HCT116 (cell line): ENCODE measurements around the gene TMEM141. TPM values are rescaled to one million over a fixed set of nuclear protein-coding genes. Genes with fewer than 3 reads are reported as not detected.
A peak's percentile ranks its signal among the peaks of the same experiment; 100 is the strongest.

Source experiments
- ATAC-seq: fragments of 200-7000 bp; cut with Tn5 transposase; 2 replicates; pipeline ENCODE4 v1.9.1; 2020; ENCODE audit warnings: mild to moderate bottlenecking, moderate library complexity
- BruUV-seq: library from RNA; stranded (reverse); fragments of 400-500 nt; replicated peaks from 2 replicates; lab custom pipeline; 2021; lab: Mats Ljungman, UMichigan
- CTCF ChIA-PET: fragments of 300-600 bp; sonication (Branson Sonifier 250); formaldehyde crosslinking; loops from one replicate; lab custom pipeline; 2021; ENCODE audit warnings: antibody characterized with exemption; lab: Charles Lee
- POLR2A ChIA-PET: fragments of 300-600, 350-600 bp; sonication (Branson Sonifier 250); formaldehyde crosslinking; loops from one replicate; lab custom pipeline; 2021; ENCODE audit warnings: antibody characterized with exemption; lab: Charles Lee
- RAD21 ChIA-PET, 2 experiments: fragments of 300-600 bp; sonication (Branson Sonifier 250); formaldehyde crosslinking; loops; one replicate each; lab custom pipeline; 2023; ENCODE audit warnings: low total read pairs in 2 of 2; ENCODE audit not compliant: uncharacterized antibody in 2 of 2, unreplicated experiment in 2 of 2, low non-redundant PET in 1 of 2; lab: Charles Lee
- DNase-seq: peaks from one replicate; pipeline ENCODE4 v3.0.0-alpha.2; 2010; ENCODE audit warnings: low read depth, low spot score
- H2AFZ ChIP-seq: fragments of 200-600 bp; shearing (Covaris generic), sonication (generic); 2 replicates; pipeline ENCODE4 v1.6.1; 2017; ENCODE audit warnings: low read depth, mixed run types, mixed read lengths, antibody characterized with exemption, low read length; ENCODE audit not compliant: poor library complexity, severe bottlenecking
- H3K27ac ChIP-seq: 2 replicates; pipeline ENCODE4 v1.5.1; 2012; ENCODE audit warnings: low read depth, low read length
- H3K27me3 ChIP-seq: fragments of 200-600 bp; sonication (generic); 2 replicates; pipeline ENCODE4 v1.6.1; 2016; ENCODE audit warnings: mixed run types, low read length, mixed read lengths; ENCODE audit not compliant: insufficient read depth
- H3K36me3 ChIP-seq, 2 experiments: fragments of 200-500 bp in 1 of 2; fragments of 200-600 bp in 1 of 2; sonication (Bioruptor generic) in 1 of 2; sonication (generic) in 1 of 2; 2 replicates each; pipeline versions ENCODE4 v1.5.1 to v1.6.1; 2014 to 2016; ENCODE audit warnings: low read length in 2 of 2, inconsistent platforms in 1 of 2, mixed read lengths in 1 of 2, mixed run types in 1 of 2; ENCODE audit not compliant: insufficient read depth in 2 of 2, control insufficient read depth in 1 of 2
- H3K4me1 ChIP-seq, 2 experiments: fragments of 200-600 bp in 1 of 2; sonication (generic) in 1 of 2; 2 replicates each; pipeline versions ENCODE4 v1.5.1 to v1.6.1; 2012 to 2017; ENCODE audit warnings: low read length in 2 of 2, inconsistent platforms in 1 of 2, mild to moderate bottlenecking in 1 of 2, mixed read lengths in 1 of 2, mixed run types in 1 of 2, moderate library complexity in 1 of 2; ENCODE audit not compliant: insufficient read depth in 2 of 2, control insufficient read depth in 1 of 2
- H3K4me2 ChIP-seq: fragments of 200-600 bp; sonication (generic); 2 replicates; pipeline ENCODE4 v1.6.1; 2017; ENCODE audit warnings: mixed run types, low read length, mixed read lengths
- H3K4me3 ChIP-seq, 2 experiments: fragments of 200-600 bp in 1 of 2; sonication (generic) in 1 of 2; replicated peaks in 1 of 2; 2 replicates each; pipeline ENCODE4 v1.5.1; 2011 to 2016; ENCODE audit warnings: low read length in 2 of 2, control low read depth in 1 of 2, low read depth in 1 of 2, mild to moderate bottlenecking in 1 of 2, mixed read lengths in 1 of 2, mixed run types in 1 of 2
- H3K79me2 ChIP-seq: fragments of 200-600 bp; sonication (generic); 2 replicates; pipeline ENCODE4 v1.6.1; 2017; ENCODE audit warnings: mild to moderate bottlenecking, mixed run types, low read length, moderate library complexity, mixed read lengths; ENCODE audit not compliant: insufficient read depth
- H3K9ac ChIP-seq: fragments of 200-600 bp; sonication (generic); 2 replicates; pipeline ENCODE4 v1.6.1; 2016; ENCODE audit warnings: low read length, mixed read lengths
- H3K9me2 ChIP-seq: fragments of 200-600 bp; sonication (generic), shearing (Covaris generic); 2 replicates; pipeline ENCODE4 v1.6.1; 2017; ENCODE audit warnings: mixed run types, mild to moderate bottlenecking, moderate library complexity; ENCODE audit not compliant: insufficient read depth
- H3K9me3 ChIP-seq, 2 experiments: fragments of 200-500 bp in 1 of 2; fragments of 200-600 bp in 1 of 2; sonication (Bioruptor generic) in 1 of 2; sonication (generic) in 1 of 2; 2 replicates each; pipeline ENCODE4 v1.6.1; 2014 to 2017; ENCODE audit warnings: low read length in 2 of 2, mixed read lengths in 2 of 2, inconsistent platforms in 1 of 2, low read depth in 1 of 2, mild to moderate bottlenecking in 1 of 2, mixed run types in 1 of 2, moderate library complexity in 1 of 2; ENCODE audit not compliant: control insufficient read depth in 1 of 2, insufficient read depth in 1 of 2
- H4K20me1 ChIP-seq: fragments of 200-600 bp; sonication (generic), shearing (Covaris generic); 2 replicates; pipeline ENCODE4 v1.6.1; 2017; ENCODE audit warnings: mixed run types, mild to moderate bottlenecking, moderate library complexity; ENCODE audit not compliant: insufficient read depth
- EGR1 ChIP-seq: IDR thresholded peaks from 2 replicates; pipeline ENCODE4 v1.6.1; 2012; ENCODE audit warnings: low read depth
- POLR2AphosphoS5 ChIP-seq: IDR thresholded peaks from 2 replicates; pipeline ENCODE4 v1.6.1; 2011; ENCODE audit warnings: mild to moderate bottlenecking, low read depth, low read length, moderate library complexity
- YY1 ChIP-seq: IDR thresholded peaks from 2 replicates; pipeline ENCODE4 v1.6.1; 2011; ENCODE audit warnings: low read length, low read depth, moderate library complexity, mild to moderate bottlenecking; ENCODE audit not compliant: insufficient replicate concordance; ENCODE audit errors: extremely low read depth
- intact Hi-C: fragments of 100-400 bp; cut with micrococcal nuclease; formaldehyde crosslinking; loops from 2 replicates; pipeline ENCODE4 v1.10.0; 2022
- total RNA-seq: library from RNA; stranded (reverse); gene quantifications from one replicate; pipeline ENCODE4 v1.2.1, GENCODE V29; 2021; ENCODE audit not compliant: unreplicated experiment

The TMEM141 gene
- total RNA-seq, 1 experiment from 2014 or later, result 73.6 TPM

- no peaks in the 10 kb centered on the region for H4K20me1 ChIP-seq
- no peak for DNase-seq
- H3K36me3 ChIP-seq, result no peaks in the 10 kb centered on the region; a peak in 1 of 4 replicates
- intact Hi-C loops, result no loop called here
- CTCF ChIA-PET, result interaction anchor here (0.9 to 1.3 kb wide), 3 partner anchors 48 to 241 kb away, joined by 4 read pairs; partner anchors contain the start of gene AJM1
- no peak overlapping the region for H3K4me2 ChIP-seq
- no peak for ATAC-seq
- no TSS peak for BruUV-seq
- no peak overlapping the region for H2AFZ ChIP-seq
- H3K9ac ChIP-seq, result no peak overlapping the region
- no peak overlapping the region for H3K27ac ChIP-seq
- H3K9me3 ChIP-seq, result no peaks in the 10 kb centered on the region
- RAD21 ChIA-PET, result no interaction called here
- no peaks in the 10 kb centered on the region for H3K9me2 ChIP-seq
- peaks cover 12% of the 10 kb centered on the region; the same call in 1 of the 2 replicates for H3K79me2 ChIP-seq
- H3K27me3 ChIP-seq, result no peaks in the 10 kb centered on the region
- no peak for TF ChIP-seq YY1
- no peak overlapping the region for H3K4me3 ChIP-seq
- H3K4me1 ChIP-seq, result peaks cover 12 to 33% of the 10 kb centered on the region in 2 experiments
- POLR2A ChIA-PET, result no interaction called here
Observed at GRCh38 chr9:136794281-136794999, 3.3 kb downstream of the TMEM141 start.

GRCh38 chr9:136795000-136795348 lies 3.8 kb downstream of the TMEM141 start:
- intact Hi-C loops, result no loop called here
- no peak for DNase-seq
- RAD21 ChIA-PET, result no interaction called here
- Histone ChIP-seq H3K9me2 (no peaks in the 10 kb centered on the region), H3K36me3 (no peaks in the 10 kb centered on the region; a peak in 1 of 4 replicates), H3K4me2 (no peak overlapping the region), H3K9me3 (no peaks in the 10 kb centered on the region)
- TF ChIP-seq POLR2AphosphoS5 (peak; percentile 43; the same call in 1 of the 2 replicates), EGR1 (no peak)
- TF ChIP-seq, all 23 proteins: peak for 1
- Histone ChIP-seq H3K9ac (no peak overlapping the region), H4K20me1 (no peaks in the 10 kb centered on the region), H3K4me1 (peaks cover 17 to 38% of the 10 kb centered on the region in 2 experiments), H3K79me2 (peaks cover 12% of the 10 kb centered on the region; the same call in 1 of the 2 replicates), H3K27ac (no peak overlapping the region), H3K4me3 (no peak overlapping the region), H2AFZ (no peak overlapping the region), H3K27me3 (no peaks in the 10 kb centered on the region)
- ATAC-seq, result no peak
- BruUV-seq, result no TSS peak
- CTCF ChIA-PET, result no interaction called here
- POLR2A ChIA-PET, result no interaction called here
